GM19238 (cell line): Measurements from ENCODE around the gene IER2.
"Not testable (repeated sequence)": the region's sequence is repeated elsewhere in the genome, so short reads cannot be mapped to it uniquely, and the experiment has no call there.

Source experiments
- DNase-seq: peaks from one replicate; pipeline ENCODE4 v3.0.0; 2011; ENCODE audit warnings: low spot score; ENCODE audit not compliant: insufficient read length

Gene IER2

GRCh38 chr19:13163609-13164342 is 13.6 kb downstream of the IER2 start:
- DNase-seq, result no peak

GRCh38 chr19:13164343-13165161 is 14.3 kb downstream of the IER2 start:
- DNase-seq, result no peak

DNA sequence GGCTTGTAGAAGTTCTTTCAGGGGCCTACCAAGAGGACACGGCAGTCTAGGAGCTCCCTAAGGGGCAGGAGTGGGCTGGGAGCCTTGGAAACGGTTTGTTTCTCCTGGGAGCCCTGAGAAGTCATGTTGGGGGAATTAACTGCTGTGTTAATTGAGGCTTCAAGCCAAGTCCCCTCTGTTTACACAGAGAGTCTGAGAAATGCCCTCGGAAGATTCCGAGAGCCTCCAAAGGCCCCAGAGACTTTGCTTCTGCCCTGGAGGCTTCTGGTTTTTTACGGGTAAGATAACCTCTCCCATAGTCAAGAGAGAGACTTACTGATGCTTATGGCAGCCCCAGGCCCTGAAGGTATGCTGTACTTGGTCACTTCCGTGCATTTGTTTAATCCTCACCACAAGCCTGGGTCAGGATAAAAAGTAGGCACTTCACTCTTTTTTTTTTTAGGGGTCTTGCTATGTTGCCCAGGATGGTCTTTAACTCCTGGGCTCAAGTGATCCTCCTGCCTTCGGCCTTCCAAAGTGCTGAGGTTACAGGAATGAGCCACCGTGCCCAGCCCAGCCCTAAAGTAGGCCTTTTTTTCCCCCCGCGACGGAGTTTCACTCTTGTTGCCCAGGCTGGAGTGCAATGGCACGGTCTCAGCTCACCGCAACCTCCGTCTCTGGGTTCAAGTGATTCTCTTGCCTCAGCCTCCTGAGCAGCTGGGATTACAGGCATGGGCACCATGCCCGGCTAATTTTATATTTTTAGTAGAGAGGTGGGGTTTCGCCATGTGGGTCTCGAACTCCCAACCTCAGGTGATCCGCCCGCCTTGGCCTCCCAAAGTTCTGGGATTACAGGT is 15.2 kb downstream of the IER2 start:
- DNase-seq, result no peak

GRCh38 chr19:13166151-13166550 is 15.9 kb downstream of the IER2 start:
- not testable (repeated sequence) for DNase-seq

DNA sequence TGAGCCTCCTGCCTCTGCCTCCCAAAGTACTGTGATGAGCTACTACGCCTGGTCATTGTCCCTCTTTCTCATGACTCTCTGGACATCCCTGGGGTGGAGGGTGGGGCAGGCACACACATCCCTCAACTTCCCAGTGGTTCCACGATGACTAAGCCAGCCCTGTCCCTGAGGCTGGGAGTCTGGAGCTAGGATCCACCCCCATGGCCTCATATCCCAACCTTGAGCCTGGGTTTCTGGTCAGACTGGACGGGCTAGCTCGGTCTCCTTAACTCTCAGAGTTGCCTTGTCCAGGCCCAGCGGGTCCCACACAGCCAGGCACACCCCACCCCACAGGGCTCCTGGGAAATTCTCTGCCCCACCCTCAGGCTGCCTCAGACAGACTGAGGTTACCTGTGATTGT is 19.6 kb downstream of the IER2 start:
- no peak for DNase-seq

DNA sequence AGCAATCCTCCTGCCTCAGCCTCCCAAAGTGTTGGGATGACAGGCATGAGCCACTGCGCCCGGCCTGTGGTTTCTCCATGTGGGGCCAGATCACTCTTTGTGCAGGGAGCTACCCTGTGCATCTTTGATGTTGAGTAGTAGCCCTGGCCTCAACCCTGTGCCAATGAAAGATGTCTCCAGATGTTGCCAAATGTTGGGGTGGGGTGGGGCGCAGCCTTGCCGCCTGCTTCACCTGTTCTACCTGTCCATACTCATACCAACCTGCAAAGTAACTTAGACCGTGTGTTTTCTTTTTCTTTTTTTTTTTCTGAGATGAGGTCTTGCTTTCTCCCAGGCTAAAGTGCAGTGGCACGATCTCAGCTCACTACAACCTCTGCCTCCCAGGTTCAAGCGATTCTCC is 20.9 kb downstream of the IER2 start:
- DNase-seq, result no peak

GRCh38 chr19:13172346-13173138 is 22.3 kb downstream of the IER2 start:
- no peak for DNase-seq

GRCh38 chr19:13173139-13173737 is 23.0 kb downstream of the IER2 start:
- DNase-seq, result no peak

DNA sequence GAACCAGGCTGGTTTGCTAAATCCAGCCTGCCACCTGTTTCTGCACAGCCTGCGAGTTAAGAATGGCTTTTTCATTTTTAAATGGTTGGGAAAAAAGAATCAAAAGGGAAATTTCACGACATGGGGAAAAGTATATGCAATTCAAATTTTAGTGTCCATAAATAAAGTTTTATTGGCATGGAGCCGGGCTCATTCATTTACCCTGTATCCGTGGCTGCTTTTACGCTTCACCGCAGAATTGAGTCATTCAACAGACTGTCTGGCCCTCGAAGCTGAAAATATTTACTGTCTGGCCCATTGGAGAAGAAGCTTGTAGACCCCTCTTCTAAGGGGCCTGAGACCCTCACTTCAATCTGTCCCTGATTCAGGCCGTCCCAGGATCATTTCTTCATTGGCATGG is 26.1 kb downstream of the IER2 start:
- DNase-seq, result no peak

DNA sequence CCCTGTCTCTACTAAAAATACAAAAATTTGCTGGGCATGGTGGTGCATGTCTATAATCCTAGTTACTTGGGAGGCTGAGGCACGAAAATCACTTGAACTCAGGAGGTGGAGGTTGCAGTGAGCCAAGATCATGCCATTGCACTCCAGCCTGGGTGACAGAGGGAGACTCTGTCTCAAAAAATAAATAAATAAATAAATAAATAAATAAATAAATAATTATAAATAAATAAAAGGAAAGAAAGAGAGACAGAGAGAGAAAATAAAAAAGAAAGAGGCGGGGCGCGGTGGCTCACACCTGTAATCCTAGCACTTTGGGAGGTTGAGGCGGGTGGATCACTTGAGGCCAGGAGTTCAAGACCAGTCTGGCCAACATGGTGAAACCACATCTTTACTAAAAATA is 27.4 kb downstream of the IER2 start:
- DNase-seq, result not testable (repeated sequence)

DNA sequence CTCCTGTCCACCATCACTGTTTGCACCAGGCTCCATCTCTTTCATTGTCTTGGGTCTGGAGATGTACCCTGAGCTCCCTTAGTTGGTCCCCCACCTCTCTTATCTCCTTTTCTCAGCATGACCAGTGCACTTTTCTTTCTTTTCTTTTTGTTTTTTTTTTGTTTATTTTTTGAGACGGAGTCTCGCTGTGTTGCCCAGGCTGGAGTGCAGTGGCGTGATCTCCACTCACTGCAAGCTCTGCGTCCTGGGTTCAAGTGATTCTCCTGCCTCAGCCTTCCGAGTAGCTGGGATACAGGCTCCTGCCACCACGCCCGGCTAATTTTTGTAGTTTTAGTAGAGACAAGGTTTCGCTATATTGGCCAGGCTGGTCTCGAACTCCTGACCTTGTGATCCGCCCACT is 28.1 kb downstream of the IER2 start:
- DNase-seq, result not testable (repeated sequence)

- no peak for DNase-seq
These were observed 31.7 kb downstream of the IER2 start for GRCh38 chr19:13181747-13182388.

GRCh38 chr19:13184926-13185325 is 34.7 kb downstream of the IER2 start:
- DNase-seq, result not testable (repeated sequence)

- DNase-seq, result not testable (repeated sequence)
These were observed 35.8 kb downstream of the IER2 start for GRCh38 chr19:13185763-13186657.

- DNase-seq, result not testable (repeated sequence)
These were observed 36.5 kb downstream of the IER2 start for GRCh38 chr19:13186688-13187087.

GRCh38 chr19:13187419-13187818 is 37.2 kb downstream of the IER2 start:
- DNase-seq, result no peak

DNA sequence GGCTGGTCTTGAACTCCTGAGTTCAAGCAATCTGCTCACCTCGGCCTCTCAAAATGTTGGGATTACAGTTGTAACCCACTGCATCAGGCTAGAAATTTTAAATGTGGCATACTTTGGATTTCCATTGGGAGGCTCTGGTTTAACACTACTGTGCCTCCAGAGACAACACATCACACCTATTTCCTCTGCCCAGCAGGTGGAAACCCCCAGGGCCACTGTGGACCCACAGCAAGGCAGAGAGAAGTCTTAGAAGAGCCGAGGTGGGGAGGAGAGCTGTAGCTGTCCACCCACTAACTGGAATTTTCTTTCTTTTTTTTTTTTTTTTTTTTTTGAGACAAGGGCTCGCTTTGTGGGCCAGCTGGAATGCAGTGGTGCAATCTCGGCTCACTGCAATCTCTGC is 39.4 kb downstream of the IER2 start:
- DNase-seq, result no peak

GRCh38 chr19:13190781-13191540 is 40.8 kb downstream of the IER2 start:
- DNase-seq, result no peak
